B cell (primary cell): ENCODE results near the gene EEF1E1.

Experiments used
- EZH2 ChIP-seq: IDR thresholded peaks from 2 replicates; pipeline ENCODE4 v1.6.1; 2012; ENCODE audit warnings: borderline replicate concordance, low read depth, mild to moderate bottlenecking, moderate library complexity, low read length; ENCODE audit not compliant: insufficient read depth, poor library complexity, severe bottlenecking
- TF ChIP-seq, protein P1 (sequence below): fragments of 200-600 bp; IDR thresholded peaks from one replicate; pipeline ENCODE4 v1.8.0; 2022; ENCODE audit warnings: antibody characterized with exemption, mild to moderate bottlenecking

GRCh38 chr6:8105791-8106190 is 3.4 kb upstream of the EEF1E1 start:
- TF ChIP-seq, protein P1, sequence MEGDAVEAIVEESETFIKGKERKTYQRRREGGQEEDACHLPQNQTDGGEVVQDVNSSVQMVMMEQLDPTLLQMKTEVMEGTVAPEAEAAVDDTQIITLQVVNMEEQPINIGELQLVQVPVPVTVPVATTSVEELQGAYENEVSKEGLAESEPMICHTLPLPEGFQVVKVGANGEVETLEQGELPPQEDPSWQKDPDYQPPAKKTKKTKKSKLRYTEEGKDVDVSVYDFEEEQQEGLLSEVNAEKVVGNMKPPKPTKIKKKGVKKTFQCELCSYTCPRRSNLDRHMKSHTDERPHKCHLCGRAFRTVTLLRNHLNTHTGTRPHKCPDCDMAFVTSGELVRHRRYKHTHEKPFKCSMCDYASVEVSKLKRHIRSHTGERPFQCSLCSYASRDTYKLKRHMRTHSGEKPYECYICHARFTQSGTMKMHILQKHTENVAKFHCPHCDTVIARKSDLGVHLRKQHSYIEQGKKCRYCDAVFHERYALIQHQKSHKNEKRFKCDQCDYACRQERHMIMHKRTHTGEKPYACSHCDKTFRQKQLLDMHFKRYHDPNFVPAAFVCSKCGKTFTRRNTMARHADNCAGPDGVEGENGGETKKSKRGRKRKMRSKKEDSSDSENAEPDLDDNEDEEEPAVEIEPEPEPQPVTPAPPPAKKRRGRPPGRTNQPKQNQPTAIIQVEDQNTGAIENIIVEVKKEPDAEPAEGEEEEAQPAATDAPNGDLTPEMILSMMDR: no peak
- no peak for TF ChIP-seq EZH2
